ENCODE measurements around the gene B4GALNT1. TPM values are rescaled to one million over a fixed set of nuclear protein-coding genes. Genes with fewer than 3 reads are reported as not detected.

The B4GALNT1 gene
- total and polyA plus RNA-seq, 2 of the 13 experiments (the other 11 are each of a cell fraction or from before 2014, with no cell fraction given), result 4.5 to 5.4 TPM

- TF ChIP-seq ARID5B (CRISPR knock-in tag; IDR thresholded peaks at IDR 0.05) (no peak), ZNF660 (CRISPR knock-in tag; IDR thresholded peaks at IDR 0.05; ENCODE audit: borderline replicate concordance, low read depth) (no peak), ZNF350 (CRISPR knock-in tag; IDR thresholded peaks at IDR 0.05; ENCODE audit: borderline replicate concordance, low read depth) (peak; percentile 37; the same call in 1 of the 2 replicates), ZSCAN21 (CRISPR knock-in tag; IDR thresholded peaks at IDR 0.05; ENCODE audit: borderline replicate concordance) (peak; percentile 39), RXRB (CRISPR knock-in tag; IDR thresholded peaks at IDR 0.05; ENCODE audit: borderline replicate concordance) (peak; percentile 55; the same call in 1 of the 2 replicates), ERF (CRISPR knock-in tag; IDR thresholded peaks at IDR 0.05) (peak; percentile 79), ZBTB25 (CRISPR knock-in tag; IDR thresholded peaks at IDR 0.05) (peak; percentile 30; the same call in 1 of the 2 replicates), ZNF800 (CRISPR knock-in tag; IDR thresholded peaks at IDR 0.05) (0 out of 2 replicates have a peak, but pooled peaks have one; percentile 29), SOX5 (CRISPR knock-in tag; IDR thresholded peaks at IDR 0.05; ENCODE audit: borderline replicate concordance) (peak; percentile 27; the same call in 1 of the 2 replicates), ZNF276 (CRISPR knock-in tag; IDR thresholded peaks at IDR 0.05; ENCODE audit: low read depth) (no peak), ZBTB26 (CRISPR knock-in tag; IDR thresholded peaks at IDR 0.05; ENCODE audit: borderline replicate concordance) (0 out of 2 replicates have a peak, but pooled peaks have one; percentile 37)
Measured at GRCh38 chr12:57611108-57611826, 21.7 kb downstream of the B4GALNT1 start, which contains the start of gene ARHGEF25 (continued).
